ENCODE results near the gene SERPINA5.
"Not testable (repeated sequence)": the region's sequence is repeated elsewhere in the genome, so short reads cannot be mapped to it uniquely, and the experiment has no call there.

The SERPINA5 gene

DNA sequence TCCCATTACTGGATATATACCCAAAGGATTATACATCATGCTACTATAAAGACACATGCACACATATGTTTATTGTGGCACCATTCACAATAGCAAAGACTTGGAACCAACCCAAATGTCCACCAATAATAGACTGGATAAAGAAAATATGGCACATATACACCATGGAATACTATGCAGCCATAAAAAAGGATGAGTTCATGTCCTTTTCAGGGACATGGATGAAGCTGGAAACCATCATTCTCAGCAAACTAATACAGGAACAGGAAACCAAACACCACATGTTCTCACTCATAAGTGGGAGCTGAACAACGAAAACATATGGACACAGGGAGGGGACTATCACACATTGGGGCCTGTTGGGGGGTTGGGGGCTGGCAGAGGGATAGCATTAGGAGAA lies 27.7 kb downstream of the SERPINA5 start:
- not testable (repeated sequence) for ATAC-seq

- no peak for ATAC-seq
Observed at GRCh38 chr14:94611179-94611578, 30.0 kb downstream of the SERPINA5 start.

- no peak for ATAC-seq
Observed at GRCh38 chr14:94612174-94612573, 30.9 kb downstream of the SERPINA5 start, which contains the start of gene SERPINA3. SERPINA3 (plus strand) TSS chr14:94612391; CDS start chr14:94614442, 2,051 bp downstream.

DNA sequence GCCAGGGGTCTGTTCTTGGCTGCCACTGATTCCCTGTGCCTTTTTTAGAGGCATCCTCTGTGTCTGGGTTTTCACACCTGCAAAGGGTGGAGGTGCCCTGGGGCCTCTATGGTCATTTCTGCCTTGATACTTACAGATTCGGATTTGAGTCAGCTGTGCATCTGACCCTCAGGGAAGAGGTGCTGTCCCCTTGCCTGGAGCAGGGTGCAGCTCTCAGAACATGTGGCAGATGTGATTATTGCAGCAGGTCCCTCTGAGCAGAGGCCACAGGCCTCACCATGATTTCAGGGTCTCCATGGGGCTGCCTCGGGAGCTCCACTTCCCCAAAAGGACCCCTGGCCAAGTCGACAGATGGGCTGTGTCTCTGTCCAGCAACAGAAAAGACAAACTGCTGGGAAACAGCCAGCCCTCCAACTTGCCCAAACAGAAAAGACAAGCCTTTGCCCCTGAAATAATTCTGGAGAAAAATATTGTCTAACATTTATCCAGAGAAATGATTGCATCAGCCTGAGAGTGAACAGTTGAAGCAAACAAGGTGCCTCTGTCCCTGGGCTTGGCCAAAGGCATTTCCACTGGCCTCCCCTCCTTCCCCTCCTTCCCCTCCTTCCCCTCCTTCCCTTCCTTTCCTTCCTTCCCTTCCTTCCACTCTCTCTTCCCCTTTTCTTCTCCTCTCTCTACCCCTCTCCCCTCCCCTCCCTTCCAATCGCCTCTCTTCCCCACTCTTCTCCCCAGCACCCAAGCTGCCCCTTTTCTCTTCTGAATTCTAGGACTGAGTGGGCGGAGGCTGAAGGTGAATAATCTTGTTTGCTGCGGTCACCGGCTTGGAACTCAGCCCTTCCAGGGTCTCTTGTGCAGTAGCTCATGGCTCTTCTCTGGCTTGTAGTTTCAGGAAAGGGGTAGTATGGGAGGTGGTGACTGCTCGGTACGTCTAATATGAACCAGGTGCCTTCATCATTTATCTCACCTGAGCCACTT lies 31.6 kb downstream of the SERPINA5 start:
- no peak for ATAC-seq

DNA sequence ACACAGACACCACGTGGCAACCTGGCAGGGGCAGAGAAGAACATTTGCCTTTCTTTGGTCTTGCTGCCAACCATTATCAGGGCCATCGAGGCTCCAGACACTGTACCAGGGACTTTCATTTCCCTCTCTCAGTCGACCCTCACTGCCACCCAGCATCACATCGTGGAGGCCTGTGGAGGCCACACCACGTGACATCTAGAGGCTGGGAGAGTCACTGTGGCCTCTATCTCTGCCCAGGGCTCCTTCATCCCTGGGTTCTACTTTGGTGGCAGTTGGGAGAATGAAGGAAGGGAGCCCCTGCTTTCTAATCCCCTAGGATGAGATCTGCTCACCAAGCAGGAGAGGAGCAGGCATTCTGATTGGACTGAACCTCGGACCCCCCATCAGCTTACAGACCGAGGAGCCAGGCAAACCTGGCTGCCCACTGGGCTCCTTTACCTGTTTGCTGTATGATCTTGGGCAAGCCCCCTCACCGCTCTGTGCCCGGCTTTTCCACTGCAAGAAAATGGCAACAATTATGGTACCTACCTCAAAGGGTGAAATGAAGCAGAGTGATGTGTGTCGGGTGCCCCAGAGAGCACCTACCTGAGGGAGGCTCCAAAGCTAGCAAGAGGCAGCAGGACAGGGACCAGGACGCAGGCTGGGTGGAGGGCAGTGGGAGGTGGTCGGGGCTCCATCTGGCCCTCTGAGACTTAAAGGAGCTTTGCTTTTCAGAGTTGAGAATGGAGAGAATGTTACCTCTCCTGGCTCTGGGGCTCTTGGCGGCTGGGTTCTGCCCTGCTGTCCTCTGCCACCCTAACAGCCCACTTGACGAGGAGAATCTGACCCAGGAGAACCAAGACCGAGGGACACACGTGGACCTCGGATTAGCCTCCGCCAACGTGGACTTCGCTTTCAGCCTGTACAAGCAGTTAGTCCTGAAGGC lies 32.8 kb downstream of the SERPINA5 start:
- no peak for ATAC-seq

- no peak for ATAC-seq
Observed at GRCh38 chr14:94614802-94615201, 33.6 kb downstream of the SERPINA5 start.

GRCh38 chr14:94615254-94615653 lies 34.0 kb downstream of the SERPINA5 start:
- ATAC-seq: no peak

- no peak for ATAC-seq
Observed at GRCh38 chr14:94615823-94616570, 34.8 kb downstream of the SERPINA5 start.

GRCh38 chr14:94617366-94617941 lies 36.2 kb downstream of the SERPINA5 start:
- ATAC-seq: no peak

GRCh38 chr14:94617988-94618822 lies 37.0 kb downstream of the SERPINA5 start:
- ATAC-seq: no peak

- ATAC-seq: no peak
Observed at GRCh38 chr14:94619297-94619696, 38.1 kb downstream of the SERPINA5 start.

DNA sequence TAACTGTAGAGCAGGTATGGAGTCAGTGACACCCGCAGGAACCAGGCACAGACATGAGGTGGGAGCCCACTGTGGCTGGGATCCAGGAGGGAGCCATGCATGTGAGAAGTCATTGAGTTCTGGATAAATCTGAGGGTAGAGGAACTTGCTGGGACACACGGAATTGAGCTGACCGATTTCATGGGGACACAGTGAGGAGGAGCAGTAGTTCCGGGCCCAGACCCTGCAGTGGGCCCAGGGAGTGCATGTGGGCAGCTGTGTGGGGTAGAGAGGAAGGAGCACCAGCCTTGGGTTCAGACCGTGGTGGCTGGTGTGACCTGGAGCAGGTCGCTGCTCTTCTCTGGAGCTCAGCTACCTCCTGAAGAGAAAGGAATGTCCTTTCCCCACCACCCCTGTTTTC lies 39.4 kb downstream of the SERPINA5 start:
- ATAC-seq: no peak

DNA sequence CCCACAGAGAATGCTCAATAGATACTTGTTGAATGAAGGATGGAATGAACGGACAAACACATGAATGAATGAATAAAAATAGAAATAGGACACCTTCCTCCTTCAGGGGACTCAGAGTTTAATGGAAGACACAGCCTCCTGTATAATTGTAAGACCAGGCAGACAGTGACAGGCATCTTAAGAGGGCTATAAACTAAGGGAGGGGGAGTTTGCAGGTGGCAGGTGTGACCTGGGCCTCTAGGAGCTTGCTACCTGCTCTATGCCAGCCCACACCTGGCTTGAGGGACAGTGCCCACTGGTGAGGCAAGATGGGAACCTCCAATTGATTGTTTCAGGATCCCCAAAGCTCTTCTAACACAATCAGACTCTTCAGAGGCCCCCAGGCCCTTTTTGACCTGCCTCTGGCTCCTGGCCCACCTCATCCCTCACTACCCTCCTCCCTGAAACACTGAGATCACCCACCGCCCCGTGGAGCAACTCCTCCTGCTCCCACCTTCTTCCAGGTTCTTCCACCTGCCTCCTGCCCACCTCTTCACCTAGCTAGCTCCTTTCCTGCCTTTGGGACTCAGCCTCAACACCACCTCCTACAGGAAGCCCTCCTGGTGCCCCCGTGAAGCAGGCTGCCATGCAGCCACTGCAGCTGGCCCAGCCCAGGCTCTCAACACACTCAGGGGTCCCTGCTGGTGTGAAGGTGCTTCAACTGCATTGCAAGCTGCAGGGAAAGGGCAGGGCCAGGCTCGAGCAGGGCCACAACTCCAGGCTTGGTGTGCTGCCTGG lies 40.3 kb downstream of the SERPINA5 start:
- no peak for ATAC-seq

DNA sequence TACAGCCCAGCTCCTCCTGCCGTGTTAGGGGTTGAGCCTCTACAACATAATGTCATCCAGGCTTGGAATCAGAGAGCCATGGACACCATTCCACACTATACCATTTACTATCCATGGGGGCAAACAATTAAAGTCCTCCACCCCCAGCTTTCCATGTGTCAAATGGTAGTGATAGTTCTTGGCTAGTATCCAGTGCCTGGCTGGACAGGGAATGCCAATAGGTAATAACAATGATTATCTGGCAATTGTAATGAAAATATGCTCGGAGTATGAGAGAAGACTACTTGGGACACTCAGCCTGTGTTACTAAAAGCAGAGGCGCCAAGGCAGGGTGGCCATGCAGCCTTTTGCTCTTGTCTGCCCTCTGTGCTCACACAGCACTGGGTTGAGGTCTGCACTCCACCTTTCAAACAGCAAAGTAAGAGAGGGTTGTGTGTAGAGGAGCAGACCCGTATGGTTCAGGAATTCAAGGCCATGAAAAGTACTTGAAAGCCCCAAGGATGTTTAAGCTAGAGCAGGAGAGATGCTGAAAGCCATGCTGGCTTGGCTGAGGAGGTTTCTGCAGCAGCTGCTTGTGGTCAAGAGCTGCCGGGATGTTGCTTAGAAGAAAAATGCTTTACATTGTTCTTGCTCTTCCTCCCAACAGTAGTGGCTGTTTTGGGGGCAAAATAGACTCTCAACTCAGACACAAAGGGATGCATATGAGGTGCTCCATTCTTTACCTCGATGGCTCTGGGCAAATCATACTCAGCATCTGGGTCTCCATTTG lies 41.6 kb downstream of the SERPINA5 start:
- no peak for ATAC-seq

DNA sequence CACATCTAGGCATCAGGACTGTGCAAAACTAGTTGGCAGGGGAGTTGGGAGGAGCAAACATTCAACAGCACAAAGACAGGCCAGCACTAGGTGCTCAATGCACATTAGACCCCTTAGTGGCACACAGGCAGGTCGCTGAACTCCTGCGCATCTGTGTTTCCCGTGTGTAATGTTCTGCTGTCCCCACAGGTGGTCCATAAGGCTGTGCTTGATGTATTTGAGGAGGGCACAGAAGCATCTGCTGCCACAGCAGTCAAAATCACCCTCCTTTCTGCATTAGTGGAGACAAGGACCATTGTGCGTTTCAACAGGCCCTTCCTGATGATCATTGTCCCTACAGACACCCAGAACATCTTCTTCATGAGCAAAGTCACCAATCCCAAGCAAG lies 42.2 kb downstream of the SERPINA5 start:
- no peak for ATAC-seq

GRCh38 chr14:94623856-94624499 lies 42.8 kb downstream of the SERPINA5 start:
- no peak for ATAC-seq

- ATAC-seq: no peak
Observed at GRCh38 chr14:94624537-94625352, 43.5 kb downstream of the SERPINA5 start.

DNA sequence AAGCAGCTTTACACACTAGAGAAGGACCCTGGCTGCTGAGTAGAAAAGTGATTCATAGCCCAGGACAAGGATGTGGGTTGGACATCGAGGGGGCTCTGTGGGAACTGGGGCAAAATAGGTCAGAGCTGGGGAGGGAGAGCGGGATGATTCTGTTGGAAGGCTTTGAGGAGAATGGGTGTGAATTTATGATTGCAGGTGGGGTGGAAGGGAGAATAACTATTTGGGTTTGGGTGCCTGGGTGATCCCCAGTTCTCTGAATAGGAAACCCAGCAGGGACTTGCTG lies 44.1 kb downstream of the SERPINA5 start:
- no peak for ATAC-seq

Measured in activated CD4-positive, CD25-positive, alpha-beta regulatory T cell treated with anti-CD3 and anti-CD28 coated beads, Interleukin-2, amount 50 U/mL, for 24 hours (primary cell).